Lung microvascular endothelial cell (primary cell): ENCODE results near the gene SLC12A7. TPM values are rescaled to one million over a fixed set of nuclear protein-coding genes. Genes with fewer than 3 reads are reported as not detected.

ENCODE experiments used
- DNase-seq, 2 donors: peaks; one replicate each; pipeline versions ENCODE4 v3.0.0 to v3.0.0-alpha.2; 2010; ENCODE audit warnings: low read depth in 2 of 2
- total RNA-seq: library from RNA; depleted of rRNA; stranded (reverse); fragments of >200 nt; gene quantifications from 2 replicates; pipeline ENCODE4 v1.2.1, GENCODE V29; 2014

SLC12A7 gene
- total RNA-seq, 1 donor from 2014 or later: 32.5 TPM

- DNase-seq: no peak
Observed at GRCh38 chr5:1080432-1080831, 31.4 kb downstream of the SLC12A7 start.

DNA sequence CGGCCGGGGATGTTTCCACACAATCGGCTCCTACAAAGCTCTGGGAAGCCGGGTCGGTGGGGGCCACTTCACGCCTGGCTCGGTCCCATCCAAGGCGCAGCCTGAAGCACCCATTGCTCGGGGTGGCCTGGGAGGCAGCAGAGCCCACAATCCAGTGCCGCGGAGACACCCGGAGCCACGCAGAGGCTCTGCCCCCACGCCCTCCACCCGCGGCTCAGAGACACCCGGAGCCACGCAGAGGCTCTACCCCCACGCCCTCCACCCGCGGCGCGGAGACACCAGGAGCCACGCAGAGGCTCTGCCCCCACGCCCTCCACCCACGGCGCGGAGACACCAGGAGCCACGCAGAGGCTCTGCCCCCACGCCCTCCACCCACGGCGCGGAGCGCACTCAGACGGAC is 31.9 kb downstream of the SLC12A7 start:
- DNase-seq: no peak

DNA sequence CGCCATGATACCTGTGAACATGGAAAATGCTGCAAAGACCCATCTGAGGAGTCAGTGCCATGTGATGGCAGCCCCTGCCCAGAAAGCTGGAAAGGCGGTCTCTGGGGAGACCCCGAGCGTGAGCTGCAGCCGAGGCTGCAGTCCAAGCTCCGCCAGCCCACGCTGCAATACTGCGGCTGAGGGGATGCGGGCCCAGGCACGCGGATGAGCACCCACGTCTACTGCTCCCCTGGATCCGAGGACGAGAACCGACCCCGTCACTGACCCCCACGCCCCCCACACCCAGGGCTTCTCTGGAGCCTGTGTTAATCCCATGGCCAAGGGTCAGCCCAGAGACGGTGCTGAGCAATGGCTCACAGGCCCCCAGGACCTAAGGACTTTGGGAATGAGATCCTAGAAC is 32.4 kb downstream of the SLC12A7 start:
- DNase-seq: no peak

- no peak for DNase-seq
Observed at GRCh38 chr5:1078851-1079250, 33.0 kb downstream of the SLC12A7 start.

GRCh38 chr5:1078206-1078605 is 33.7 kb downstream of the SLC12A7 start:
- no peak for DNase-seq

DNA sequence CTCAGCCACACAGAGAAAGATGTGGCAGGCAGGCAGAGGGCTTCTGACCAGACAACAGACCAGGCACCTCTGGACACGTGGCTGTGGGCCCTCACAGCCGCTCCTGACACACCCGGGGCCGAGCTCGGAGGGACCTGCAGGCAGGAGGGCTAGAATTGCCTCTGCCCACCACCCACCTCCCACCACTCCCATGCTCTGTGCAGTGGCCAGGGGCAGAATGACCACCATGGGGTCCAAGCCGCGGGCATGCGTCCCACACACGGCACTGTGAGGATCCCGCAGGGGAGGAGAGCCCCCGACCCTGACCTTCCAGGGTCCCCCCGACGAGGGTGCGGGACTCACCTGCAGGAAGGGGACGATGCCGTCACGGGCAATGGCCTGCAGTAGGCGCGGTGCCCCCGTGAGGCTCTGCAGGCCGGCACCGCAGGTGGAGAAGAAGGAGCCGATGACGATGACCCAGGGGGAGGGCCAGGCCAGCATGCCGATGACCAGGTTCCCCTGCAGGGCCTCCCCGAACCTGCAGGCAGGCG is 34.3 kb downstream of the SLC12A7 start:
- no peak for DNase-seq

DNA sequence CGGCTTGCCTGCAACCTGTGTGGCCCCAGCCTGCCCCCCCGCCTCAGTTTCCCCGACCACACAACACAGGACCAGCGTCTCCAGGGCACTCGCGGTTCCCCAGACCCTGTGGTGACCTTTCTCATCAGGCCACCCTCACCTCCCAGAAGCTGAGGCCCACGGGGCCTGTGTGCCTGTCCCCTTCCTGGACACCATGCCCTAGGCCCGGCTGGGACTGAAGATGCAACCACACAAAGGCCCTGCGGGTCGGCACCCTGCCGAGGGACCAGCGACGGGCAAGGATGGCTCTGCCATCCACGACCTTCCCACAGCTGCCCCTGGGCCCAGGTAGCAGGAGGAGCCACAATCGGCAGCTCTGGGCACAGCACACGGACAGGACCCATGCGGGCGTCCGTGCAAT is 34.8 kb downstream of the SLC12A7 start:
- DNase-seq: no peak

- DNase-seq: no peak
Observed at GRCh38 chr5:1076406-1076805, 35.5 kb downstream of the SLC12A7 start.

DNA sequence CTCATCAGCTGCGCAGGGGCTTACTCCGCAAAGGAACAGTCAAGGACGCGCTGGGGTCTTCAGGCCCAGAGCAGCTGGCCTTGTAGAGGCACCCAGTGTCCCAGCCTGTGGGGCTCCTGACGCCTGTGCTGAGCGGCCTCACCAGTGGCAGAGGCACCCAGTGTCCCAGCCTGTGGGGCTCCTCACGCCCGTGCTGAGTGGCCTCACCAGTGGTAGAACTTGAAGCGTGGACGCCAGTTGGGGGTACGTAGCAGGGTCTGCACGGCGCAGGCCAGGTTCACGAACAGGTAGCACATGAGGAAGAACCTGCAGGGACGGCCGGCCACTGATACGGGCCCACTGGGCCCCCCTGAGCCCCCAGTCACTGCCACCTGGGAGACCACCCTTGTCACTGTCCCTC is 35.9 kb downstream of the SLC12A7 start:
- no peak for DNase-seq

- no peak for DNase-seq
Observed at GRCh38 chr5:1075555-1075881, 36.3 kb downstream of the SLC12A7 start.

DNA sequence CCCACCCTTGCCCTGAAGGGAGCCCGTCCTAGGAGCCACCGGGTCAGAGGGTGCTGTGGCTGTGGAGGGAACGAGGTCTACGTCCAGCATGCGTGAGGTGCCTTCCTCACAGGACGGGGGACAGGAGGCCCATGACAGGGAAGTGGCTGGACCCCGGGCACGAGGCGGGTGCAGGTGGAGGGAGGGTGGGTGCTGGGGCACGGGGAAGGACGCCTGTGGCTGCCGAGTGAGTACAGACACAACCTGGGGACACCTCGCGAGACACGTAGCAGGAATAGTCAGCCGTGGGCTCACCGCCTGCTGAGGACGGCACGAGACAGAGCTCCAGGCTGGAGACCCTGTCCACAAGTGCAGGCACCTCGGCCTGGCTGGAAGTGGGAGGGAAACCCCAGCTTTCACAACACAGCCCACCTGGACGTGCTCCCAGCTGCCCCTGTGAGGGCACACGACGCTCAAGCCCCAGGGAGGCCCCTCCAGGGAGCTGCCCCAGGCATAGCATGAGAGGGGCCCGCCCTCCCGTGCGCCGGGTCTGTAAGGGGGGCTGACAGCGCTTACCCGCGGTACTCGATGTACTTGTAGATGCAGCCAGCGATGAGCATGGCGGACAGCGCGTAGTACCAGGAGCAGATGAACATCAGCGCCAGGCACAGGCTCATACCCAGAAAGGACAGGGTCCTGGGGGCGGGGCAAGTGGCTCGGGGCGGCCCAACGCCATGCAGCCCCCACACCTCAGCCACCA is 36.9 kb downstream of the SLC12A7 start:
- no peak for DNase-seq

DNA sequence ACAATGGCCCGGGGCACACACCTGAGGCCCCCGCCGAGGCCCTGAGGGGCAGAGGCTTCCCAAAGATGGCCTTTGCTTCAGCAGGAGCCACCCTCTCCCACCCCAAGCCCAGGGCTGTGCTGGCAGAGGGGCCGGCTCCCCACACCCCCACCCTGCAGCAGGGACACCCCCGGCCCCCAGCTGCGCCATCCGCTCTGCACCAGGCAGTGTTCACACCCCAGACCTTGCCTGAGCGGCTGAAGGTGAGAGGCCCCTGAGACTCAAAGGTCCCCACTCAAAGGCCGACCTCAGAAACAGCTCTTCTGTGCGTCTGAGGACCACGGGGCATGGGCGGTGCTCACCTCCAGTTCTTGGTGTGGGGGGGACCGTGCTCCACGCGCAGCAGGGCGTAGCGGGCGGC is 37.6 kb downstream of the SLC12A7 start:
- no peak for DNase-seq

DNA sequence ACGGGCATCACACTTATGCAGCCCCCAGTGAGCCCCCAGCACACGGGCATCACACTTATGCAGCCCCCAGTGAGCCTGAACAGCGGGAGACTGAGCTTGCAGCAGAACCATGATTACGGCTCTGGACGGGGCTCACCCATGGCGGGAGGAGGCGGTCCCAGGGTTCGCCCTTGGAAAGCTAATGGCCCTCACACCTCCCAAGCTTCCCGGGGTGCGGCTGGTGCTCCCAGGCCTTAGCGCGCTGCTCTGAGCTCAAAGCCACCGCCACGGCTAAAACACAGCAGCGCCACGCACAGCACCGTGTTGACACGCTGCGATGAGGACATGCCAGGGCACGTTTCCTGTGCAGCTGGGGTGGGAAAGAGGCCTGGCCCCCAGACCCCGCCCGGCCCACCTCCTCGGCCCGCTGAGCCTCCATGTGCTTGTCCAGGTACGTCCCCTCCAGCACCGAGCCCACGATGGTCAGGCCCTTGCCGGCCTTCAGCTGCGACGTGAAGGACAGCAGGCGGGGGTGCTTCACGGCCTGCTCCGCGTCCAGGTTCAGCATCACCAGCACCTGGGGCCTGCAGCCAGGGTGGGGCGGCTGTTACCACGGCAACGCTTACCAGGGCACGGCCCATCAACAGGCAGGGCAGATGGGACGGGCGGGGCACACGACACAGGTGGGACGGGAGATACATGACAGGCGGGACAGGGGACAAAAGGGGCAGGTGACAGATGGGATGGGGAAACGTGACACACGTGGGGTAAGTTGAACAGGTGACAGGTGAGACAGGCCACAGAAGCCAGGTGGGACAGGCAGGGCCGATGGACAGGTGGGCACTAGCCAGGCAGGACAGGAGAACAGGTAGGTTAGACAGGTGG is 38.4 kb downstream of the SLC12A7 start:
- DNase-seq: no peak

DNA sequence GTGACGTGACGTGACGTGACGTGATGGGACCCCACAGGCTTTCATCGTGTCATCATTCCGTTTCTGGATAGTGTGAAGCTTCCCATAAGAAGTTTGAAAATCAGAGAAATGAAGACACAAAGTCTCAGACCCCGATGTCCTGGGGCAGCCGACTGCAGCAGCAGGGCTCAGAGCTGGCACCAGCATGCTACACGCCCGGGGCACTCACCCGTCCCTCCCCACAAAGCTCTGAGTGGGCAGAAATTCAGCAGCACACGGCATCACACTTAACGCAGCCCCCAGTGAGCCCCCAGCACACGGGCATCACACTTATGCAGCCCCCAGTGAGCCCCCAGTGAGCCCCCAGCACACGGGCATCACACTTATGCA is 42.2 kb downstream of the SLC12A7 start:
- DNase-seq: no peak

DNA sequence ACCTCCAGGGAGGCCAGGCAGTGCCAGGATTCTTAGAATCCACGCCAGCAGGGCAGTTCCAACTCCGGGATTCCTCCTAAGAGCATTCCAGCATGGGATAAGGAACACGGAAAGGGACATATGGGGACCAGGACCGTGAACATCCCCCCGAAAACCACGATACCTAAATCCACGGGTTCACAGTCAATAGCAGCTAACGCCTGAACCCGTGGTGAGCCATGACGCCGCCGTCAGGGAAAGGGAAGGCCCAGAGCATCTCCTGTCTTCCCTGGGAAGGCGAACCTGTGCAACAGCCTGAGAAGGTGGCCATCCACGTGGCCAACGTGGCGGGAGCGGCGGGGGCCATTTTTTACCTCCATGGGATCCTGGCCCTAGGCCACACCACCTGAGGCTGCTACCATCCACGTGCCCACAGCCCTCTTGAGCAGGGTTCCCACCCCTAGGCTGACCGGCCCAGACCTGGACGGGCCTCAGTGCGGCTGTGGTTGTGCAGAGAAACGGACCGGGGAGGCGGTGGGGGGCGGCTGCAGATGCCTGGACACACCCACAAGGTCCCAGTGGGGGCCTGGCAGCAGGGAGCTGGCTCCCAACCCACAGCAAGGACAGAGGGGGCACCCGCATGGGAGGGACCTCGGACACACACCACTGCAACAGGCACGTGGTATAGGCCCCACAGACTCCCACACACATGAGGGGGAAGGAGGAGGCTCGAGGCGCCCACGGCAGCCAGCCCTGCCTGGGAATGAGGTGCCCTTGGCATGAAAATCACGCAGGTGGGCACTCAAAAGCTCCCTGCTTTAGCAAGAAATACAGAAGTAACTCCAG is 42.8 kb downstream of the SLC12A7 start:
- DNase-seq: no peak

DNA sequence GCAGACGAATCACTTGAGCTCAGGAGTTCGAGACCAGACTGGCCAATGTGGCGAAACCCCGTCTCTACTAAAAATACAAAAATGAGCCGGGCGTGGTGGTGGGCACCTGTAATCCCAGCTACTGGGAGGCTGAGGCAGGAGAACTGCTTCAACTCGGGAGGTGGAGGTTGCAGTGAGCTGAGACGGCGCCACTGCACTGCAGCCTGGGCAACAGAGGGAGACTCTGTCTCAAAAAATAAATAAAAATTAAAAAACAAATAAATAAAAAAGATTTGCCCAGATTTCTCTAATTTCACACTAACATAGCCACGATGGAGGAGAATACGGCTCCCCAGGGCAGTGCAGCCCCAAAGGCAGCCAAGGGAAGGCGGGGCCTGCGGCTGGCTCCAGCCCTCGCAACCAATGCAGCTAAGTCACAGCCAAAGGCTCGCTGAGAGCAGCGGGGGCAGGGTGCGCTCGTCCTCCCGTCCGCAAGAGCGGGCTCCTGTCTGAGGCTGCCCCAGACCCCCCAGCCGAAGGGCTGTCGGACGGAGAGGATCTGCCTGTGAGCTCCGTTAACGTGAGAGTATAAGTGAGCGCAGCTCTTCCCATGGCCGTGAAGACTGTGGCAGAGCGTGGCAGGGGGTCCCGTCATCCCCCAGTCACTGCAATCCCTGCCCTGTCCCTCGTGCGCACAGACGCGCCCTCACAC is 43.5 kb downstream of the SLC12A7 start:
- no peak for DNase-seq

- no peak for DNase-seq
Observed at GRCh38 chr5:1067141-1068121, 44.4 kb downstream of the SLC12A7 start.

- no peak for DNase-seq
Observed at GRCh38 chr5:1066676-1067075, 45.2 kb downstream of the SLC12A7 start.

- no peak for DNase-seq
Observed at GRCh38 chr5:1065891-1066650, 45.8 kb downstream of the SLC12A7 start.
